Measurements from ENCODE around the gene ZBTB7C. TPM values are rescaled to one million over a fixed set of nuclear protein-coding genes. Genes with fewer than 3 reads are reported as not detected.

The ZBTB7C gene
- total and polyA plus RNA-seq, 8 donors, result 3.0 to 47.8 (median 19.3) TPM

GRCh38 chr18:48396561-48396960 is 12.6 kb downstream of the ZBTB7C start:
- TF ChIP-seq CTCF (IDR thresholded peaks at IDR 0.05), result no peak
- TF ChIP-seq EP300 (IDR thresholded peaks at IDR 0.05), result no peak
- TF ChIP-seq POLR2A (IDR thresholded peaks at IDR 0.05), result no peak
- TF ChIP-seq POLR2AphosphoS5 (IDR thresholded peaks at IDR 0.05), result no peak
- H3K27ac ChIP-seq, result no peak overlapping the region
- no peak for DNase-seq
- no peaks in the 10 kb centered on the region for H3K9me3 ChIP-seq
- H3K4me3 ChIP-seq, result no peak overlapping the region
- intact Hi-C loops (cut with DNase I; ENCODE audit: low total_unique reads), result no loop called here
- peaks cover 0 to 21% (median 0%) of the 10 kb centered on the region in 3 donors for H3K27me3 ChIP-seq
- 77 to 82% (median 80%) methylated on average over 5 of the region's 5 CpGs for WGBS, 5 donors
- H3K4me1 ChIP-seq, result peaks cover 0 to 14% (median 8%) of the 10 kb centered on the region in 4 donors
- H3K36me3 ChIP-seq, result no peaks in the 10 kb centered on the region

- intact Hi-C loops (cut with DNase I; ENCODE audit: low total_unique reads), result no loop called here
- WGBS, 5 donors, result 78 to 96% (median 84%) methylated on average over 1 of the region's 1 CpG
- DNase-seq, result no peak
- no peak overlapping the region for H3K27ac ChIP-seq
- peaks cover 0 to 16% (median 0%) of the 10 kb centered on the region in 3 donors for H3K27me3 ChIP-seq
- no peaks in the 10 kb centered on the region for H3K9me3 ChIP-seq
- TF ChIP-seq EP300 (IDR thresholded peaks at IDR 0.05) (no peak), POLR2AphosphoS5 (IDR thresholded peaks at IDR 0.05) (no peak), POLR2A (IDR thresholded peaks at IDR 0.05) (no peak), CTCF (IDR thresholded peaks at IDR 0.05) (no peak)
- peaks cover 0 to 17% (median 8%) of the 10 kb centered on the region in 4 donors for H3K4me1 ChIP-seq
- no peaks in the 10 kb centered on the region for H3K36me3 ChIP-seq
- no peak overlapping the region for H3K4me3 ChIP-seq
Measured at GRCh38 chr18:48395646-48396045, 13.5 kb downstream of the ZBTB7C start.

GRCh38 chr18:48394176-48394575 is 15.0 kb downstream of the ZBTB7C start:
- Histone ChIP-seq H3K9me3 (no peaks in the 10 kb centered on the region), H3K4me1 (peaks cover 0 to 17% (median 8%) of the 10 kb centered on the region in 4 donors), H3K27me3 (peaks cover 0 to 9% (median 0%) of the 10 kb centered on the region in 3 donors), H3K27ac (no peak overlapping the region), H3K4me3 (no peak overlapping the region), H3K36me3 (no peaks in the 10 kb centered on the region)
- 72 to 84% (median 77%) methylated on average over 5 of the region's 5 CpGs for WGBS, 5 donors
- DNase-seq, result no peak
- TF ChIP-seq CTCF (IDR thresholded peaks at IDR 0.05) (no peak), POLR2AphosphoS5 (IDR thresholded peaks at IDR 0.05) (no peak), EP300 (IDR thresholded peaks at IDR 0.05) (no peak), POLR2A (IDR thresholded peaks at IDR 0.05) (no peak)
- intact Hi-C loops (cut with DNase I; ENCODE audit: low total_unique reads), result no loop called here

DNA sequence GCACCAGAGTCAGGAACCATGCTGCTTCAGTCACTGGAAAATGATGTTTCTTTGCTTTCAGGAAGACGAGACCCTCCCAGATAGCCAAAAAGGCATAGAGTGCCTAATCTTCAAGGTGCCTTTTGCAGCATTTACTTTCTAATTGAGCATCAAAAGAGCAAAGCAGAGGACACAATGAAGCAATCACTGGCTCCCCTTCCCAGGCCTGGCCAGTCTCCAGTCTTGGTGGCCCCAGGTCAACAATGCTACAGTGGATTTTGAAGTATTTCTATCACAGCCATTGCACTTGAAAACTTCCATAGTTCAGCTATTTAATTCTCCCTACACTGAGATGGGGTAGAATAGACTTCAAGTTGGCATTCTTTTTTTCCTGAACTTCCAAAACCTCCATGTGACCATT is 15.4 kb downstream of the ZBTB7C start:
- Histone ChIP-seq H3K4me1 (peaks cover 0 to 20% (median 8%) of the 10 kb centered on the region in 4 donors), H3K27ac (no peak overlapping the region), H3K9me3 (no peaks in the 10 kb centered on the region), H3K36me3 (no peaks in the 10 kb centered on the region), H3K4me3 (no peak overlapping the region), H3K27me3 (peaks cover 0 to 9% (median 0%) of the 10 kb centered on the region in 3 donors)
- no peak for TF ChIP-seq POLR2A (IDR thresholded peaks at IDR 0.05)
- 86 to 100% (median 92%) methylated on average over 1 of the region's 1 CpG for WGBS, 5 donors
- no peak for DNase-seq
- intact Hi-C loops (cut with DNase I; ENCODE audit: low total_unique reads), result no loop called here

GRCh38 chr18:48393170-48393569 is 16.0 kb downstream of the ZBTB7C start:
- Histone ChIP-seq H3K9me3 (no peaks in the 10 kb centered on the region), H3K36me3 (no peaks in the 10 kb centered on the region), H3K4me3 (no peak overlapping the region), H3K27ac (no peak overlapping the region), H3K4me1 (peaks cover 0 to 24% (median 10%) of the 10 kb centered on the region in 4 donors), H3K27me3 (peaks cover 0 to 6% (median 0%) of the 10 kb centered on the region in 3 donors)
- no peak for DNase-seq
- TF ChIP-seq CTCF (IDR thresholded peaks at IDR 0.05) (no peak), POLR2AphosphoS5 (IDR thresholded peaks at IDR 0.05) (no peak), EP300 (IDR thresholded peaks at IDR 0.05) (no peak), POLR2A (IDR thresholded peaks at IDR 0.05) (no peak)
- WGBS, 5 donors, result 66 to 84% (median 82%) methylated on average over 5 of the region's 5 CpGs
- intact Hi-C loops (cut with DNase I; ENCODE audit: low total_unique reads), result no loop called here
